GM12874 (cell line): ENCODE measurements around the gene PLAAT3.

ENCODE experiments used
- TF ChIP-seq, protein P1 (sequence below): IDR thresholded peaks from 2 replicates; pipeline ENCODE4 v1.5.1; 2011; ENCODE audit warnings: low read depth, mild to moderate bottlenecking, control low read depth, low read length, moderate library complexity; ENCODE audit not compliant: insufficient read depth

Gene PLAAT3

GRCh38 chr11:63635762-63636465 lies 21.7 kb upstream of the PLAAT3 start:
- TF ChIP-seq, protein P1, sequence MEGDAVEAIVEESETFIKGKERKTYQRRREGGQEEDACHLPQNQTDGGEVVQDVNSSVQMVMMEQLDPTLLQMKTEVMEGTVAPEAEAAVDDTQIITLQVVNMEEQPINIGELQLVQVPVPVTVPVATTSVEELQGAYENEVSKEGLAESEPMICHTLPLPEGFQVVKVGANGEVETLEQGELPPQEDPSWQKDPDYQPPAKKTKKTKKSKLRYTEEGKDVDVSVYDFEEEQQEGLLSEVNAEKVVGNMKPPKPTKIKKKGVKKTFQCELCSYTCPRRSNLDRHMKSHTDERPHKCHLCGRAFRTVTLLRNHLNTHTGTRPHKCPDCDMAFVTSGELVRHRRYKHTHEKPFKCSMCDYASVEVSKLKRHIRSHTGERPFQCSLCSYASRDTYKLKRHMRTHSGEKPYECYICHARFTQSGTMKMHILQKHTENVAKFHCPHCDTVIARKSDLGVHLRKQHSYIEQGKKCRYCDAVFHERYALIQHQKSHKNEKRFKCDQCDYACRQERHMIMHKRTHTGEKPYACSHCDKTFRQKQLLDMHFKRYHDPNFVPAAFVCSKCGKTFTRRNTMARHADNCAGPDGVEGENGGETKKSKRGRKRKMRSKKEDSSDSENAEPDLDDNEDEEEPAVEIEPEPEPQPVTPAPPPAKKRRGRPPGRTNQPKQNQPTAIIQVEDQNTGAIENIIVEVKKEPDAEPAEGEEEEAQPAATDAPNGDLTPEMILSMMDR, result peak; percentile 71

DNA sequence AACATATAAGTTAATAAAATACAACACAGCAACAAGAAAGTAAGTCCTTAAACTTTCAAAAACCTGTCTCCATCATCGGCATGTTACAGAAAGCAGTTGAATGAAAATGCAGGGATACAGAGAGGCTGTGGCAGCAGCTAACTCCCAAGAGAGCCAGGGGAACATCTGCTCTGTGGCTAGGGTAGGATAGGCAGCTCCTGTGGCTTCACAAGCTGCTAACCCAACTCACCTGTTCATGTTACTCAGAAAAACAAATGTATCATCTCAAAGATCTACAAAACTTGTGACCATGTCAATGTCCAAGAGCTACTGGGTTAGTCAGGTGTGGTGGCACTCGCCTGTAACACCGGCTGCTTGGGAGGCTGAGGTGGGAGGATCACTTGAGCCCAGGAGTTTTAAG lies 15.2 kb upstream of the PLAAT3 start:
- TF ChIP-seq, protein P1, result no peak

DNA sequence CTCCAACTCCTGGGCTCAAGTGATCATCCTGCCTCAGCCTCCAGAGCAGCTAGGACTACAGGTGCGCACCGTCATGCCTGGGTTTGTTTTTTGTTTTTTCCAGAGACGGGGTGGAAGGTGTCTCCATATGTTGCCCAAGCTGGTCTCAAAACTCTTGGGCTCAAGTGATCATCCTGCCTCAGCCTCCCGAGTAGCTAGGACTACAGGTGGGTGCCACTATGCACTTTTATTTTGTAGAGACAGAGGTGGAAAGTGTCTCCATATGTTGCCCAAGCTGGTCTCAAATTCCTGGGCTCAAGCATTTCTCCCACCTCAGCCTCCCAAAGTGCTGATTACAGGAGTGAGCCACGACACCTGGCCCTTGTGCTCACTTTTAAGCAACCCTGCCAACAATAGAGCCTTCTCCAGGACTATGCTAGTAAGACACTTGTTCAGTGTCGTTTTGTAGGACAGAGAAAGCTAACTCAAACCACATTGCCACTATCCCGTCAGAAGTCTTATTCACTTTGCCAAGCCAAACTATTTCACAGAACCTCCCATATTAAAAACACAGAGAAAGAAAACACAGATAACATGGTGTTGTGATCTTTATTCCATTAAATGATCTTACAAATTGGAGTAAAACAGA lies 9.4 kb upstream of the PLAAT3 start:
- TF ChIP-seq, protein P1, result no peak

GRCh38 chr11:63622323-63622722 lies 8.1 kb upstream of the PLAAT3 start:
- TF ChIP-seq, protein P1, result no peak

GRCh38 chr11:63621071-63621470 lies 6.8 kb upstream of the PLAAT3 start:
- TF ChIP-seq, protein P1, result no peak

DNA sequence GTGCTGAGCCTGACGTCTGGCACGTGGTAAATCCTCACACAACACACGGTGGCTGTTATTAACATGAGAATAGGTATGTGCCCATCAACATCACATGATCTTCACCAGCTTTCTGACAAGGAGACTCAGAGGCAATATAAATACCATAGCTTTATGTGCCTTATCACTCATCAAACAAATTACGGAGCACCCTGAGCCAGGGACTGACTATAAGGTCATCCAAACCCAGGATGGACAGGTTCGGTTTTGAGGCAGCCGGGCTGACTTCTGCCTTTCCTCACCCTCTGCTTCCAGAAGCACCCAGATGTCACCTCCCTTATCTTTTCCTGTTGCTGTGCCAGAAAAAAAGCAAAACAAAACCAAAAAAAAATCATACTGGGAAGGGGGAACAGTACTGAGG lies 5.7 kb upstream of the PLAAT3 start:
- TF ChIP-seq, protein P1, result no peak

GRCh38 chr11:63616953-63617352 lies 2.7 kb upstream of the PLAAT3 start:
- TF ChIP-seq, protein P1, result no peak
